Fibroblast of mammary gland (primary cell): ENCODE data around the gene CEP89.

Experiments used
- DNase-seq: peaks from one replicate; pipeline ENCODE4 v3.0.0-alpha.2; 2010; ENCODE audit warnings: low read depth
- H3K4me3 ChIP-seq: 2 replicates; pipeline ENCODE4 v1.5.1; 2011; ENCODE audit warnings: low read depth, mild to moderate bottlenecking, low read length, moderate library complexity; ENCODE audit not compliant: control insufficient read depth
- TF ChIP-seq, protein P1 (sequence below): conservative IDR thresholded peaks from 2 replicates; pipeline ENCODE4 v1.5.1; 2011; ENCODE audit warnings: low read depth, low read length, inconsistent platforms; ENCODE audit not compliant: control insufficient read depth, insufficient read depth

Gene CEP89

DNA sequence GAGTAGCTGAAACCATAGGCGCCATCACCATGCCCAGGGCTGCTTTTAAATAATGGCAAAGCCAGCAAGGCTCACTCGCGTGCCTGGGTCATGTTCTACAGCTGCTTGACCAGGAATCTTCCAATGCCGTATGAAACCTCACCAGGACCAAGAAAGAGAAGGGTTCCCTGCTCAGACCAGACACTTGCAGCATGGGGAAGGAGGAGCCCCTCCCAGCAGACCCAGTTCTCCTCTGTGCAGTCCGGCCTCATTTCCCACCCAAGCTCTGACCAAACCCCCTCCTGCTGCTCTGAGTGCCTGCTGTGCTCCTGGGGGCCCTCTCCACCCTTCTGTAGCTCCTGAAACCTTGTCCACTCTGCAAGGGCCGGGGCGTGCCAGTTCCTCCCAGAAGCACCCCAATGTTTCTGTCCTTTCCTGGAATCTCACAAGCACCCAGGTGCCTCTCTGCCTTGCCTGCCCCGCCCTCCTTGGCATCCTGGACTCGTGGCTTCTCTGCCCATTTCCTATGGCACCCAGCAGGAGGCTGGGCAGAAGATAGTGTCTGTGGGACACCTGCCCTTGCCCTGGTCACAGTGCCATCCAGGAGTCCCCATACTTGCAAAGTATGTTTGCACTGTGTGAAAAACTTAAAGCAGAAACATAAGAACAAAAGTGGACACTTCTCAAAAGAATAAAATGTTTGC, 95.4 kb downstream of the CEP89 start:
- H3K4me3 ChIP-seq = no peak overlapping the region
- DNase-seq = no peak

DNA sequence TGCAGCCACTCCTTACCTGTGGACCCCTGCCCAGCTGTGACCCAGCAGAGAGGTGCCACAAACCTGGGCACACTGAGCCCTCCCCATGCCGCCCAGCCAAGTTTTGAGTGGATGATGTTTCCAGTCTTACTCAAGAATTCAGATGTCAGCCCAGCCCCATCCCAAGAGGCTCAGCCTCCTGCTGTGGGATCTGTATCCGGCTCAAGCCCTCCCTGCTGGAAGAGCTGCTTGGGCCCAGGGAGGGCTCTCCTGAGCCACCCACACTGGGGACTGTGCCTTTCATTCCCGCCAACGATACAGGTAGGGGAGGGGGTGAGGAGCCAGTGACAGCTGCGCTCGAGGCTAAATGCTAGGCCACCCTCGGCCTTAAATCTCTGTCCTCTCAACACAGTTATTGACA, 96.3 kb downstream of the CEP89 start:
- TF ChIP-seq, protein P1, sequence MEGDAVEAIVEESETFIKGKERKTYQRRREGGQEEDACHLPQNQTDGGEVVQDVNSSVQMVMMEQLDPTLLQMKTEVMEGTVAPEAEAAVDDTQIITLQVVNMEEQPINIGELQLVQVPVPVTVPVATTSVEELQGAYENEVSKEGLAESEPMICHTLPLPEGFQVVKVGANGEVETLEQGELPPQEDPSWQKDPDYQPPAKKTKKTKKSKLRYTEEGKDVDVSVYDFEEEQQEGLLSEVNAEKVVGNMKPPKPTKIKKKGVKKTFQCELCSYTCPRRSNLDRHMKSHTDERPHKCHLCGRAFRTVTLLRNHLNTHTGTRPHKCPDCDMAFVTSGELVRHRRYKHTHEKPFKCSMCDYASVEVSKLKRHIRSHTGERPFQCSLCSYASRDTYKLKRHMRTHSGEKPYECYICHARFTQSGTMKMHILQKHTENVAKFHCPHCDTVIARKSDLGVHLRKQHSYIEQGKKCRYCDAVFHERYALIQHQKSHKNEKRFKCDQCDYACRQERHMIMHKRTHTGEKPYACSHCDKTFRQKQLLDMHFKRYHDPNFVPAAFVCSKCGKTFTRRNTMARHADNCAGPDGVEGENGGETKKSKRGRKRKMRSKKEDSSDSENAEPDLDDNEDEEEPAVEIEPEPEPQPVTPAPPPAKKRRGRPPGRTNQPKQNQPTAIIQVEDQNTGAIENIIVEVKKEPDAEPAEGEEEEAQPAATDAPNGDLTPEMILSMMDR = no peak
- H3K4me3 ChIP-seq = no peak overlapping the region
- no peak for DNase-seq

More for the DNA sequence above, 95.4 kb downstream of the CEP89 start:
- TF ChIP-seq, protein P1 = no peak

DNA sequence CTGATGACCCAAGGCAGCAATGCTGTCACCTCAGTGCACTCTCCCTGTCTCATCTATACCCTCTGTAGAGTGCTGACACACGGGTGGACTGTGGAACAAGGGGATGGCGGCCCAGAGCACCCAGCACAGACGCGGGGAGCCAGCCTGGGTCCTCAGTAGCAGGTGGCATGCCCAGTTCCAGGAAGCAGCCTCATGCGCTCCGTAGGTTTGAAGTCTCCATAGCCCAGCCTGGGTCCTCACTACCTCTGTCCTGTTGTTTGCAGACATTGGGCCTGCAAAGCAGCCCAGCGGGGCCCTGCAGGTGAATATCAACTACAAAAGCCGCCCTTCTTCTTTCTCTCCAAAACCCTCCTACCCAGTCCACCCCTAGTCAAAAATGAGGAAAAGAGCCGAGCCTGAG, 97.2 kb downstream of the CEP89 start:
- no peak overlapping the region for H3K4me3 ChIP-seq
- no peak for DNase-seq
- TF ChIP-seq, protein P1 = no peak

DNA sequence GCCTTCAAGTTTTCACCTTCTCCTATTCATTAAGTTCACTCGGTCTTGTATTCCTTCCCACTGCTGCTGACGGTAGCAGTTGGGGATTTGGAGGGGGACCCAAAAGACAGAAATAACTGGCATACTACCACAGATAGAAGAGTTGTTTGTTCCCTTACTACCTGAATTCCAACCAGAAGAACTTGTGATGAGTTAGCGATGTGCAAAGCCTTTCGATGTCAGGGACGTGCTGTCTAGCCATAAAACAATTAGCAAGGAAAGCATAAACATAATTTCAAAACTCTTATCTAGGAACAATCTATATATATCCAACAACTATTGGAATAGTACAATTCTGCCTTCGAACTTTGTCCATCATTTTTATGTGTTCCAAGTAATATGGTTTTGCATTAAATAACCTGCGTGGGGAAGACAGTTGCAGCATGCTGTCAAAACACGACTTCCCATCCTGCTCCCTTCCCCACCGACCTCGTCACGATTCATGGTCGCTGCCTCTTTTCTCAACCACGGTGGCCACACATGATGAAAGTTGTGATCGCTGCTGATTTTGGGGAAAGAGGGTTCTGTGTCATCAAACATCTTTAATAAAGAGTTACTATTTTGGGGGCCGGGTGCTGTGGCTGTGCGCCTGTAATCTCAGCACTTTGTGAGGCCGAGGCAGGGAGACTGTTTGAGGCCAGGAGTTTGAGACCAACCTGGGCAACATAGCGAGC, 98.4 kb downstream of the CEP89 start:
- no peak overlapping the region for H3K4me3 ChIP-seq
- DNase-seq = no peak
- TF ChIP-seq, protein P1 = no peak

DNA sequence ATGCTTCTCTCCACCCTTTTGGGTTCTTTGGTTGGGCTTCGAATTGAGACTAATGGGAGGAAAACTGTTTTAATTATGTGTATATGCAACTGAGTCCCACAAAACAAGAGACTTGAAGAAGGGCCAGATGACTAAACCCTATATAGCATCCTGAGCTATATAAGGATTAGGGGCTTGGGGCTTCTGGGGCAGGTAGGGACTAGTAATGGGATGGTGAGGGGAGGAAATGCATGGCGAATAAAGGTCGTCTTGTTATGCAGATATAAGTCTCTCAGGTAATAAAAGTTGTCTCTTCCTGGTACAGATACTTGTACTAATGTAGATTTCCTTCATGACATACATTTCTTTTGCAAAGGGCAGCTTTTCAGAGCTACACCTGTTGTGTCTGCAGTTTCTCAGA, 99.4 kb downstream of the CEP89 start:
- TF ChIP-seq, protein P1 = no peak
- no peak for DNase-seq
- H3K4me3 ChIP-seq = no peak overlapping the region

DNA sequence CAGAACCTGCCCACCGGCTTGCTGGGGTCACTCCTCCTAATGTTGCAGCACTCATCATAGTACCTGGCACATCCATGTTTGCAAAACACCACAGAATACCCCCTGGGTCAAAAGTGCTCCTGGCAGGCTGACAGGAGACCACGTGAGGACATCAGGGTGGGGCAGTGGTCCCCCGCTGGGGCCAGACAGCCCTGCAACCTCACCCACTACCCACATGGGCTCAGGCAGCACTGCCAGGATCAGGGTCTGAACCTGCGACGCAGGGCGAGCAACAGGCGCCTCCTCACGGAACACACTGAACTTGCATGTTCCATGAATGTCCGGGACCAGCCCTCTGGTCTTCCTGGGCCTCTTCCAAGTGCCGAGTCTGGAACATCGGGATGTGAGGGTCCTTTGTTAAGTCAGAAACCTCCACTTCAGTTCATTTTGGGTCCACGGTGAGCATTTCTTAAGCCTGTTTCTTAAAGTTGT, 100.7 kb downstream of the CEP89 start:
- TF ChIP-seq, protein P1 = no peak
- no peak for DNase-seq
- H3K4me3 ChIP-seq = no peak overlapping the region
